A673 (cell line): Measurements from ENCODE around the gene SLC39A3. TPM values are rescaled to one million over a fixed set of nuclear protein-coding genes. Genes with fewer than 3 reads are reported as not detected.

Experiments
- BruUV-seq: library from RNA; stranded (reverse); fragments of 400-500 nt; replicated peaks from 2 replicates; lab custom pipeline; 2021; lab: Mats Ljungman, UMichigan
- CTCF ChIA-PET: fragments of 300-600 bp; sonication (Branson Sonifier 250); formaldehyde crosslinking; loops from one replicate; lab custom pipeline; 2022; ENCODE audit warnings: antibody characterized with exemption; lab: Charles Lee
- POLR2A ChIA-PET: fragments of 300-600 bp; sonication (Branson Sonifier 250); formaldehyde crosslinking; loops from one replicate; lab custom pipeline; 2022; ENCODE audit warnings: antibody characterized with exemption; ENCODE audit not compliant: low non-redundant PET; lab: Charles Lee
- DNase-seq: peaks from one replicate; pipeline ENCODE4 v3.0.0-alpha.2; 2015; ENCODE audit warnings: low spot score
- H3K27ac ChIP-seq: fragments of 200-600 bp; sonication (generic); 2 replicates; pipeline ENCODE4 v1.5.1; 2016; ENCODE audit warnings: mixed run types, low read depth, mild to moderate bottlenecking, mixed read lengths, antibody characterized with exemption, low read length; ENCODE audit not compliant: poor library complexity, severe bottlenecking
- H3K27me3 ChIP-seq: fragments of 200-600 bp; sonication (generic); replicated peaks from 2 replicates; pipeline ENCODE4 v1.6.1; 2017; ENCODE audit warnings: mixed run types, low read depth, mild to moderate bottlenecking, mixed read lengths, antibody characterized with exemption, low read length; ENCODE audit not compliant: insufficient read depth, poor library complexity
- H3K36me3 ChIP-seq: fragments of 200-600 bp; sonication (generic); 2 replicates; pipeline ENCODE4 v1.6.1; 2016; ENCODE audit warnings: mixed run types, mild to moderate bottlenecking, mixed read lengths, antibody characterized with exemption, low read length; ENCODE audit not compliant: insufficient read depth, poor library complexity, severe bottlenecking
- H3K4me1 ChIP-seq: fragments of 200-600 bp; sonication (generic); 2 replicates; pipeline ENCODE4 v1.6.1; 2017; ENCODE audit warnings: mixed run types, mild to moderate bottlenecking, mixed read lengths, antibody characterized with exemption, low read length; ENCODE audit not compliant: insufficient read depth, poor library complexity, severe bottlenecking
- H3K4me3 ChIP-seq: fragments of 200-600 bp; sonication (generic); 2 replicates; pipeline ENCODE4 v1.5.1; 2016; ENCODE audit warnings: low read depth, mixed run types, mild to moderate bottlenecking, mixed read lengths, low read length; ENCODE audit not compliant: poor library complexity, severe bottlenecking
- H3K9me3 ChIP-seq: fragments of 200-600 bp; sonication (generic); 2 replicates; pipeline ENCODE4 v1.6.1; 2016; ENCODE audit warnings: mixed run types, low read depth, mild to moderate bottlenecking, mixed read lengths, antibody characterized with exemption, low read length; ENCODE audit not compliant: poor library complexity, severe bottlenecking
- EZH2 ChIP-seq: fragments of 200-600 bp; sonication (generic); IDR thresholded peaks from 2 replicates; pipeline ENCODE4 v1.6.1; 2017; ENCODE audit warnings: borderline replicate concordance, low read depth, mild to moderate bottlenecking, mixed read lengths, antibody characterized with exemption, low read length; ENCODE audit not compliant: poor library complexity, severe bottlenecking
- intact Hi-C: fragments of 100-400 bp; cut with micrococcal nuclease; formaldehyde crosslinking; loops from one replicate; pipeline ENCODE4 v1.10.0; 2022; ENCODE audit not compliant: unreplicated experiment
- total RNA-seq: library from RNA; stranded (reverse); gene quantifications from 2 replicates; pipeline ENCODE4 v1.2.3, GENCODE V29; 2021
- TF ChIP-seq, protein P1 (sequence below): fragments of 300-800, 200-600 bp; sonication (generic); conservative IDR thresholded peaks from 2 replicates; pipeline ENCODE4 v1.5.1; 2017; ENCODE audit warnings: low read depth, mild to moderate bottlenecking, antibody characterized with exemption, low read length, moderate library complexity, mixed read lengths

SLC39A3 gene
- total RNA-seq, 1 experiment from 2014 or later: 44.8 TPM

DNA sequence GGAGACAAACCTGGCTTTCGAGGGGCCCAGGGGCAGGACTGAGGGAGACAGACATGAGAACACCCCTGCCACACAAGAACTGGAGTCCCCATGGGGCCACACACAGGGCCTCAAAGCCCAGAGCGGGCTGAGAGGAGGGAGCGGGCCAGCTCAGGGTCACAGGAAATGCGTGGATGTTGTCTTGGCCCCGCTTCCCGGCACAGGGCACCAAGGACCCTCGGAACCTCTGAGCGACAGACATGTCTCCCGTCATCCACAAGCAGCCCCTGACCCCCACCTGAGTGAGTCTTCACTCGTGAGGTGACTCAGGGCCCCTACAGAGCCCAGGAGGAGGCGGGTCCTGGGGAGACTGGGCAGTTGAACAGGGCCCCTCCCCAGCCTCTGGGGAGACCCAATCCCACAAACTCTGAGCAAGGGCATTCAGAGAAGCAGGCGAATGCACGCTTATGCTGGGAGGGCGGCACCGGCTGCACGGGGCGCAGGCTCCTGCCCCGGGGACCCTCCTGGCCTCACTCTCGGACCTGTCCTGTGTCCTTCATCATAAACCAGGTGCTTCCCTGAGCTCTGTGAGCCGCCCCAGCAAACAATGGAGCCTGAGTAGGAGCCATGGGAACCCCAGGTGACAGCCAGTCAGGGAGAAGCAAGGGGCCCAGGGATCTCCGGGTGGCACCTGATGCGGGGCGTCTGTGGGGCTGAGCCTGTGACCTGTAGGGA is 23.1 kb upstream of the SLC39A3 start:
- no peak overlapping the region for H3K4me3 ChIP-seq
- peaks cover 51% of the 10 kb centered on the region for H3K36me3 ChIP-seq
- no peak overlapping the region for H3K27ac ChIP-seq
- BruUV-seq: no TSS peak
- POLR2A ChIA-PET: no interaction called here
- CTCF ChIA-PET: no interaction called here
- intact Hi-C loops: no loop called here
- no peaks in the 10 kb centered on the region for H3K9me3 ChIP-seq
- DNase-seq: no peak
- no peaks in the 10 kb centered on the region for H3K4me1 ChIP-seq
- no peaks in the 10 kb centered on the region for H3K27me3 ChIP-seq
- TF ChIP-seq, protein P1, sequence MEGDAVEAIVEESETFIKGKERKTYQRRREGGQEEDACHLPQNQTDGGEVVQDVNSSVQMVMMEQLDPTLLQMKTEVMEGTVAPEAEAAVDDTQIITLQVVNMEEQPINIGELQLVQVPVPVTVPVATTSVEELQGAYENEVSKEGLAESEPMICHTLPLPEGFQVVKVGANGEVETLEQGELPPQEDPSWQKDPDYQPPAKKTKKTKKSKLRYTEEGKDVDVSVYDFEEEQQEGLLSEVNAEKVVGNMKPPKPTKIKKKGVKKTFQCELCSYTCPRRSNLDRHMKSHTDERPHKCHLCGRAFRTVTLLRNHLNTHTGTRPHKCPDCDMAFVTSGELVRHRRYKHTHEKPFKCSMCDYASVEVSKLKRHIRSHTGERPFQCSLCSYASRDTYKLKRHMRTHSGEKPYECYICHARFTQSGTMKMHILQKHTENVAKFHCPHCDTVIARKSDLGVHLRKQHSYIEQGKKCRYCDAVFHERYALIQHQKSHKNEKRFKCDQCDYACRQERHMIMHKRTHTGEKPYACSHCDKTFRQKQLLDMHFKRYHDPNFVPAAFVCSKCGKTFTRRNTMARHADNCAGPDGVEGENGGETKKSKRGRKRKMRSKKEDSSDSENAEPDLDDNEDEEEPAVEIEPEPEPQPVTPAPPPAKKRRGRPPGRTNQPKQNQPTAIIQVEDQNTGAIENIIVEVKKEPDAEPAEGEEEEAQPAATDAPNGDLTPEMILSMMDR: no peak
- TF ChIP-seq EZH2: no peak

DNA sequence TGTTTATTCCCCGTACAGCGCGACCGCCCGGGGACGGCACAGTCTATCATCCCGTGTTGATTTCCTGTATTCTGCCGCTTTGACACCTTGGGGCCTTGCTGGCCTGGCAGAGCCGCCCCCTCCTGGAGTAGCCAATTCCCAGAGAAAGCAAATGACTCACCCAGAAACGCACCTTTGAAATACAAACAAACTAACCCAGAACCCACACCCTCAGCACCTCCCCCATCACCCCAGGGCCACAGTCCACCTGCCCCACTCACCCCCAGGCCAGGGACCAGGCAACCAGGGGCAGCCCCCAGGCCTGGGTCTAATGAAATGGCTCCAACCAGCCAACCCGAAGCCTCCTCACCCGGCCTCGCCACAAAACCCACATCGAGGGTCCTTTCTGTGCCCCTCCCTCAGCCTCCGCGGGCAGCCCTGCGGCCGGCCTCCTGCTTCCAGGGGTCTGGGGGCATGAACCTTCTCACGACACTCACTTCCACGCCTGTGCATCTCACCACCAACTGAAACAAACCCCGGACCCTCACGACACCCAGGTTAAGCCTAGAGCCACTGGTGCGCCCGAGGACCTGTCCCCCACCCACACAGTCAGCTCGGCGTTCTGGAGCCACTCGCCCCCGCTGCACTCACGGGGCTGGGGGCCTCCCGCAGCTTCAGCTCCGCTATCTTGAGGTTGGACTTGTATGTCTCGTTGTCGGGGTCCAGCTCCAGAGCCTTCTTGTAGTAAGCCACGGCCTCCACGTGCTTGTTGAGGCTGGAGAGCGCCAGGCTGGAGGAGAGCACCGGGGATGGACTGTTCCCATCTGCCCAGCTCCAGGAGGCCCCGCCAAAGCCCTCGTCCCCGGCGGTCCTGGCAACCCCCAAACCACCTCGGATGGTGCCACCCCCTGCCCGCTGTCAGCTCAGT is 22.3 kb upstream of the SLC39A3 start:
- no peaks in the 10 kb centered on the region for H3K4me1 ChIP-seq
- POLR2A ChIA-PET: no interaction called here
- no peak overlapping the region for H3K27ac ChIP-seq
- no peaks in the 10 kb centered on the region for H3K9me3 ChIP-seq
- intact Hi-C loops: no loop called here
- H3K27me3 ChIP-seq: no peaks in the 10 kb centered on the region
- DNase-seq: no peak
- TF ChIP-seq EZH2: no peak
- TF ChIP-seq, protein P1: no peak
- BruUV-seq: no TSS peak
- CTCF ChIA-PET: no interaction called here
- H3K36me3 ChIP-seq: peaks cover 50% of the 10 kb centered on the region
- H3K4me3 ChIP-seq: no peak overlapping the region

GRCh38 chr19:2761309-2761677 is 21.5 kb upstream of the SLC39A3 start:
- no TSS peak for BruUV-seq
- DNase-seq: no peak
- intact Hi-C loops: no loop called here
- ChIA-PET POLR2A (no interaction called here), CTCF (no interaction called here)
- H3K27me3 ChIP-seq: no peaks in the 10 kb centered on the region
- no peak overlapping the region for H3K4me3 ChIP-seq
- H3K9me3 ChIP-seq: no peaks in the 10 kb centered on the region
- H3K36me3 ChIP-seq: peaks cover 53% of the 10 kb centered on the region
- no peak overlapping the region for H3K27ac ChIP-seq
- H3K4me1 ChIP-seq: no peaks in the 10 kb centered on the region
- no peak for TF ChIP-seq EZH2
